Effector memory CD4-positive, alpha-beta T cell (primary cell): ENCODE measurements around the gene ERC2.
"Not testable (repeated sequence)": the region's sequence is repeated elsewhere in the genome, so short reads cannot be mapped to it uniquely, and the experiment has no call there.

Experiments
- DNase-seq, 3 donors: peaks; one replicate each; pipeline ENCODE4 v3.0.0-alpha.2; 2020
- H3K27ac ChIP-seq: 2 replicates; pipeline ENCODE4 v1.7.0; 2013; ENCODE audit warnings: mild to moderate bottlenecking, low read length, moderate library complexity; ENCODE audit not compliant: insufficient read depth, poor library complexity, severe bottlenecking
- H3K27me3 ChIP-seq: replicated peaks from 2 replicates; pipeline ENCODE4 v1.7.0; 2013; ENCODE audit warnings: mild to moderate bottlenecking, low read length; ENCODE audit not compliant: insufficient read depth, control insufficient read depth, poor library complexity, severe bottlenecking
- H3K36me3 ChIP-seq: 2 replicates; pipeline ENCODE4 v1.7.0; 2013; ENCODE audit warnings: mild to moderate bottlenecking, low read length, moderate library complexity; ENCODE audit not compliant: control insufficient read depth, insufficient read depth
- H3K4me1 ChIP-seq: 2 replicates; pipeline ENCODE4 v1.7.0; 2013; ENCODE audit warnings: low read length, mild to moderate bottlenecking; ENCODE audit not compliant: control insufficient read depth, insufficient read depth, poor library complexity, severe bottlenecking
- H3K4me3 ChIP-seq: 2 replicates; pipeline ENCODE4 v1.7.0; 2013; ENCODE audit warnings: low read length, low read depth, mild to moderate bottlenecking; ENCODE audit not compliant: insufficient read depth, poor library complexity, severe bottlenecking
- H3K9me3 ChIP-seq: 2 replicates; pipeline ENCODE4 v1.7.0; 2013; ENCODE audit warnings: mild to moderate bottlenecking, low read length, moderate library complexity; ENCODE audit not compliant: control insufficient read depth

Gene ERC2

DNA sequence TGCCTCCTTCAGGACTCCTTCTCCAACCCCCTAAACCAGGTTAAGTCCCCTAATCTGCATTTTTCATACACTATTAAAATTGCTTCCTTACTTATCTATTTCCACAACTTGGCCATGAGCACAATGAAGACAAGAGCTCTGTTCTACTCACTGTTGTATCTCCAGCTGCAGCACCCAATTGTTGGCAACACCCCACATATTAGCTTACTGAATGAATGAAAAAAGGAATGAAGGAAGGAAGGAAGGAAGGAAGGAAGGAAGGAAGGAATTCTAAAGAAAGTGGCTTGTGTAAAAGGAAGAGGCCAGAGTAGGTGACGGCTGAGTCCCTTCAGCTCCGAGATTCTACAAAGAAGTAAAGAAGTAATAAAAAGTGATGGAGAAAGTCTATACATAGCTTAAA is 444.7 kb downstream of the ERC2 start:
- DNase-seq = no peak
- H3K9me3 ChIP-seq = no peaks in the 10 kb centered on the region
- no peaks in the 10 kb centered on the region for H3K4me1 ChIP-seq
- H3K36me3 ChIP-seq = no peaks in the 10 kb centered on the region
- no peak overlapping the region for H3K27ac ChIP-seq
- no peak overlapping the region for H3K4me3 ChIP-seq
- no peaks in the 10 kb centered on the region for H3K27me3 ChIP-seq

- Histone ChIP-seq H3K9me3 (no peaks in the 10 kb centered on the region), H3K36me3 (no peaks in the 10 kb centered on the region), H3K27ac (no peak overlapping the region), H3K27me3 (no peaks in the 10 kb centered on the region), H3K4me3 (no peak overlapping the region), H3K4me1 (no peaks in the 10 kb centered on the region)
- DNase-seq = no peak
These were observed 445.6 kb downstream of the ERC2 start for GRCh38 chr3:56022619-56023018.

DNA sequence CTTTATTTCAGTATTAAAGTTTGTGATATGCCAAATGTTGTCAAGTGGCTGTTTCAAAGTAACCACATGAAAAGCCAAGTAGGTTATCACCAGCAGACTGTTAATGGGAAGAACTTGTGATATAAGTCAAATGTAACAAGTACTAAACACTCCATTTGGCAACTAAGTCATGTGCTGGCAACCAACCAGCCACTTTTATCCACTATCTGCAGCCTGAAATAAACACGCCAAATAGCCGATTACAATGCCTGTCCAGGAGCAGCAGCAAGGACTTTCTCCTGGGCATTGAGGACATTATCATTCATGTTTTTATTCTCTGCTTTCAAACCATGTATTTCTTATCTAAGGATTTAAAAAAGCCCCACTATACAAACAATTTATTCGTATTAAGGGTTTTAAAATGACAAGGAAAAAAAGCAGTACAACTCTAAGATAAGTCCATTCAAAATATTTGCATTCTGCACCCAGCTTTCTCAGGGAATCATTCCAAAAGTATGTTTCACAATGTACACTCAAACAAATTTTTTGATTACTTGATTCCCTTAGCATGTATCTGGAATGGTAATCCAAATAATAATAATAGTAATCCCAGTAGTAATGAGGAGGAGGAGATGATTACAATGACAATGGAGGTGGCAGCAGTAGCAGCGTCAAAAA is 448.6 kb downstream of the ERC2 start:
- no peaks in the 10 kb centered on the region for H3K9me3 ChIP-seq
- no peaks in the 10 kb centered on the region for H3K4me1 ChIP-seq
- H3K4me3 ChIP-seq = no peak overlapping the region
- H3K27me3 ChIP-seq = no peaks in the 10 kb centered on the region
- H3K36me3 ChIP-seq = no peaks in the 10 kb centered on the region
- no peak for DNase-seq
- no peak overlapping the region for H3K27ac ChIP-seq

DNA sequence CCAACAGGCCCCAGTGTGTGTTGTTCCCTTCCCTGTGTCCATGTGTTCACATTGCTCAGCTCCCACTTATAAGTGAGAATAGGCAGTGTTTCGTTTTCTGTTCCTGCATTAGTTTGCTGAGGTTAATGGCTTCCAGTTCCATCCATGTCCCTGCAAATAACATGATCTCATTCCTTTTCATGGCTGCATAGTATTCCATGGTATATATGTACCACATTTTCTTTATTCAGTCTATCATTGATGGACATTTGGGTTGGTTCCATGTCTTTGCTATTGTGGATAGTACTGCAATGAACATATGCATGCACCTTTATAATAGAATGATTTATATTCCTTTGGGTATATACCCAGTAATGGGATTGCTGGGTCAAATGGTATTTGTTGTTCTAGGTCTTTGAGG is 452.9 kb downstream of the ERC2 start:
- DNase-seq, H3K27me3 ChIP-seq, H3K27ac ChIP-seq, H3K4me1 ChIP-seq, H3K4me3 ChIP-seq, H3K36me3 ChIP-seq, H3K9me3 ChIP-seq: not testable (repeated sequence)

DNA sequence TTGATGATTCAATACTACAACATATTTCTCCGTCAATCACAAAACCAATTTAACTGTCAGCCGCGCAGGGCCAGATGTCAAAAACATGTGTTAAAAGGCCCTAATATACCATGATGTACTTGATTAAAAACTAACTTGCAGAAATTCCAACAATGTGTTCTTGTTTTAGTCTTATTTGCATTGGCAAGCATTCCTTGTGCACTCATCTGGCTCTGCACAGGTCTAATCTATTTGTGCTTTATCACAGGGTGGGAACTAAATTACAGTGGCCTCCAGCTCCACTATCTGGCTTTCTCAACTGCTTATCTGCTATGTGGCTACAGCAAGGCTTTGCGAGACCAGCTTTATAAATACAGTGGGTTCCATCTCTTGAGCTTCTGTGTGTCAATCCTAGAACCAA is 455.5 kb downstream of the ERC2 start:
- Histone ChIP-seq H3K27me3 (no peaks in the 10 kb centered on the region), H3K36me3 (no peaks in the 10 kb centered on the region), H3K9me3 (no peaks in the 10 kb centered on the region), H3K4me1 (no peaks in the 10 kb centered on the region), H3K4me3 (no peak overlapping the region), H3K27ac (no peak overlapping the region)
- DNase-seq = no peak

DNA sequence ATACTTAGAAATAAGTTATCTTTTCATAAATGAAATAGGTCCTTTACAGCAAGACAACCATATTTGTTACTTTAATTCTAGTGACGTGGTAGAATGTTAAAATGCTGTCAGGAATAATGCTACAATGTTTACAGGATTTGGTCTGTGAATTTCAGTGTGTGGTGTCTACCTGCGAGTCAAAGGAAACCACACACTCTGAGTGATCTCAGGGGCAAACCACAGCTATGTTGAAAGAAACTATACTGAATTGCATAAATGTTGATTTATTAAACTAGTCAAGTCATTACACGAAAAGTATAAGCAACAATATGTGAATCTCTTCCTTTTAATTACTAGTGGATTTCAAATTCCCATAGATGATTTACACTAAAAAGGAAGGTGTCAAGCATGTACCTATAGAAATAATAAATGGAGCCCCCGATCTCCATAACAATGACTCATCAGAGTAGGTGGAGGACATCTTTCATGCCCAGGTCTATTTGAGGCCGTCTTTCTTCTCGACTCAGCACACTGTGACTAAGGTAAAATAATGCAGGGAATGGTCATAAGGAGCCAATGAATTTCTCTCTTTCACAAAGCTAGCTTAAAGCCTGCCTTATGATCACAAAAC is 463.0 kb downstream of the ERC2 start:
- no peaks in the 10 kb centered on the region for H3K36me3 ChIP-seq
- H3K9me3 ChIP-seq = no peaks in the 10 kb centered on the region
- no peaks in the 10 kb centered on the region for H3K4me1 ChIP-seq
- H3K27me3 ChIP-seq = no peaks in the 10 kb centered on the region
- DNase-seq = no peak
- no peak overlapping the region for H3K27ac ChIP-seq
- no peak overlapping the region for H3K4me3 ChIP-seq

DNA sequence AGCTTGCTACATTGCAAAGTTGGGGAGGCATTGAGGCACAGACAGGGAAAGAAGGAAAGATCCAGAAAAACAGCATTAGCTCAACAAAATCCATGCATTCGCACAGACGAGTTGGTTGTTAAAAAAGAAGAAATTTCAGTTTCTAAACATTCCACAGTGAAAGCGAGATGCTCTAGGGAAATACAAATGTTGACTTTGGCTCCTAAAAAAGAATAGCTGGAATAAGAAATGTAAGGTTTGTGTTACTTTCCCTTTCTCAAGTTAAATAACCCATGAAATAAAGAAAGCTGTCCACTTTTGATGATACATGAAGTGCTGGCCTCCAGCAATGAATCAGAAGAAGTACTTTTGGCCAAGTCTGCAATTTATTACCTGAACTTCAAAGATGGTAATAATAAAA is 465.1 kb downstream of the ERC2 start:
- no peaks in the 10 kb centered on the region for H3K9me3 ChIP-seq
- no peaks in the 10 kb centered on the region for H3K4me1 ChIP-seq
- no peak for DNase-seq
- no peak overlapping the region for H3K27ac ChIP-seq
- no peak overlapping the region for H3K4me3 ChIP-seq
- no peaks in the 10 kb centered on the region for H3K36me3 ChIP-seq
- no peaks in the 10 kb centered on the region for H3K27me3 ChIP-seq

DNA sequence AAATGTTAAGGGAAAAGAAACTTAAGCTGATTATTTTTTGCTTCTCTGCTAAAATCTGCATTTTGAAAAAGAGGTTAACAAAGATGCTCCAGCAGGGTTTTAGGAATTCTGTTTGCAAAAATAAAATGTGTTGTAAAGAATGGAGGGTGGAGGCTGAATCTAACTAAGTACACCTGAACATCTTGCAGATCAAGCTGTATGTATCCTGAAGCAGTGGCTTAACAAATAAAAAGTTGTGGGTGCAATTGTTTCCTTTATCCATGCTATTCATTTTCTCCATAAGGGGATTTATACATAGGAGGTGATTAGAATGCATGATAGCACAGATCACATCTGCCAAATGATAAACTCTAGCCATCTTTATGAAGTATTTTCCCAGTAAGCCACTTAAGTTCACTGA is 466.3 kb downstream of the ERC2 start:
- Histone ChIP-seq H3K27ac (no peak overlapping the region), H3K27me3 (no peaks in the 10 kb centered on the region), H3K4me3 (no peak overlapping the region), H3K36me3 (no peaks in the 10 kb centered on the region), H3K9me3 (no peaks in the 10 kb centered on the region), H3K4me1 (no peaks in the 10 kb centered on the region)
- DNase-seq = no peak

DNA sequence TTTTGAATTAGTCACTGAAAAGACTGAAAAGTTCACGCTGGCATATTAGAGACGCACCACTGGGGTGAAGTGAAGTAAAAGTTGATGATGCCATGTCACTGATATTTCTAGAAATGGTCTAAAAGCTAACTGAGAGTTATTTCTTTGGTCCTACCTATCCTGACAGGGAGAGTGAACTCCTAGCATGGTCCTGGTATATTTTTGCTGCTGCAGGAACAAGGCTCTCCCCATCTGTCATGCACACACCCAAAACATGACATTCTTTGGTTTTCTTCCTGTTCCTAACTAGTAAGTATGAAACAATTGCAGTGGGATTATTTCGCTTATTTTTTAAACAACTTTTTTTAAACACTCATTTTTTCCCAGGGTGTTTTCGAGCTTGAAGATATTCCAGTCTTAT is 466.7 kb downstream of the ERC2 start:
- no peak overlapping the region for H3K27ac ChIP-seq
- no peak for DNase-seq
- no peak overlapping the region for H3K4me3 ChIP-seq
- H3K27me3 ChIP-seq = no peaks in the 10 kb centered on the region
- no peaks in the 10 kb centered on the region for H3K4me1 ChIP-seq
- H3K36me3 ChIP-seq = no peaks in the 10 kb centered on the region
- no peaks in the 10 kb centered on the region for H3K9me3 ChIP-seq

DNA sequence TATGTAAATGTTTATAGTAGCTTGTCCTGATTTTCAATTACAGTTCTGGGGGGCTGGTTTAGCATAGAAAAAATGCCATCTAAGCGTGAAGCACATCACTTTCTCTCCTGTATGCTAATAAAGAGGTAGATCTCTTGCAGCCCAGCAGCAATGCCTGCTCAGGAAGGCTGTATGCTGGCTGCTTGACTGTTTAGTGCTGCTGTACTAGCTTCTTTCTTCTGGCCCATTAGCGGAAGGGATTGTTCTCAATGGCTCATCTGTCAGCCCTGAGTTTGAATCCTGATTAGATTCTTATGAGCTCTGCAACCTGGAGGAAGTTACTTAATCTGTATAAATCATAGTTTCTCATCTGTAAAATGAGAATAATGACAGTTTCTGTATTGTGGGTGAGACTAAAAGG is 478.9 kb downstream of the ERC2 start:
- no peaks in the 10 kb centered on the region for H3K4me1 ChIP-seq
- no peaks in the 10 kb centered on the region for H3K36me3 ChIP-seq
- H3K27me3 ChIP-seq = no peaks in the 10 kb centered on the region
- DNase-seq = no peak
- no peak overlapping the region for H3K27ac ChIP-seq
- no peak overlapping the region for H3K4me3 ChIP-seq
- H3K9me3 ChIP-seq = no peaks in the 10 kb centered on the region
